Choroid plexus epithelial cell (primary cell): ENCODE data around the gene TEP1.
"Not testable (repeated sequence)": the region's sequence is repeated elsewhere in the genome, so short reads cannot be mapped to it uniquely, and the experiment has no call there.

Experiments
- DNase-seq: peaks from one replicate; pipeline ENCODE4 v3.0.0-alpha.2; 2010; ENCODE audit warnings: low read depth
- H3K4me3 ChIP-seq: 2 replicates; pipeline ENCODE4 v1.5.1; 2011; ENCODE audit warnings: low read depth, mild to moderate bottlenecking, control low read depth, low read length, moderate library complexity
- TF ChIP-seq, protein P1 (sequence below): conservative IDR thresholded peaks from 2 replicates; pipeline ENCODE4 v1.5.1; 2011; ENCODE audit warnings: low read depth, mild to moderate bottlenecking, control low read depth, inconsistent platforms, low read length, moderate library complexity

Gene TEP1

DNA sequence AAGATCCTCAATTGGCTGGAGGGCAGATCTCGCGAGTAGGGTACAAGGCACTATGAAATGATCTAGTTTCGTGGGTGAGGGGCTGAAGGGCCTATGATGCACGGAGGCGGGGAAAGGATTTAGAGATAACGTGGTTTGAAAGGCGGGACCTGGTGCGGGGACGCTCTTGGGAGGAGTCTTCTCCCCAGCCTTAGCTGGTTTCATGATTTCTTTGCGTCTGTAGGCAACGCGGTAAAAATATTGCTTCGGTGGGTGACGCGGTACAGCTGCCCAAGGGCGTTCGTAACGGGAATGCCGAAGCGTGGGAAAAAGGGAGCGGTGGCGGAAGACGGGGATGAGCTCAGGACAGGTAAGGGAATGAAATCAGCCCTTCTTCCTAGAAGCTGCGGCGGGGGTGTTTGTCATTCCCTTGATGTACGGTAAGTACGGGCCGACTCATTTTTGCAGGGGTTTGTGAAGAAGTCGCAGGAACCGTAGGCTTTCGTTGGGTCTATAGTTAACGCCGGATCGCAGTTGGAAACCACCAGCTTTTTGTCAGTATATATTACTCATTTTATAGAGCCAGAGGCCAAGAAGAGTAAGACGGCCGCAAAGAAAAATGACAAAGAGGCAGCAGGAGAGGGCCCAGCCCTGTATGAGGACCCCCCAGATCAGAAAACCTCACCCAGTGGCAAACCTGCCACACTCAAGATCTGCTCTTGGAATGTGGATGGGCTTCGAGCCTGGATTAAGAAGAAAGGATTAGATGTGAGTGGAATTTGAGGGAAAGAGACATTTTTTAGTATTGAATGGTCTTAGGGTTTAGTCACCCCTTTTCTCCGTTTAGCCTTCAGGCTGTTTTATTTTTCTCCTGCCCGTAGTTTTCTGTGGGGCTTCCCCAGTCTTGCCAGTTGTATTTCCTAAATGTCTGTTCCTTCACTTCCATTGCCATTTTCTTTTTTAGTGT lies 42.3 kb upstream of the TEP1 start:
- peak overlapping the region; percentile 84 for H3K4me3 ChIP-seq
- DNase-seq: peak; percentile 95
- TF ChIP-seq, protein P1, sequence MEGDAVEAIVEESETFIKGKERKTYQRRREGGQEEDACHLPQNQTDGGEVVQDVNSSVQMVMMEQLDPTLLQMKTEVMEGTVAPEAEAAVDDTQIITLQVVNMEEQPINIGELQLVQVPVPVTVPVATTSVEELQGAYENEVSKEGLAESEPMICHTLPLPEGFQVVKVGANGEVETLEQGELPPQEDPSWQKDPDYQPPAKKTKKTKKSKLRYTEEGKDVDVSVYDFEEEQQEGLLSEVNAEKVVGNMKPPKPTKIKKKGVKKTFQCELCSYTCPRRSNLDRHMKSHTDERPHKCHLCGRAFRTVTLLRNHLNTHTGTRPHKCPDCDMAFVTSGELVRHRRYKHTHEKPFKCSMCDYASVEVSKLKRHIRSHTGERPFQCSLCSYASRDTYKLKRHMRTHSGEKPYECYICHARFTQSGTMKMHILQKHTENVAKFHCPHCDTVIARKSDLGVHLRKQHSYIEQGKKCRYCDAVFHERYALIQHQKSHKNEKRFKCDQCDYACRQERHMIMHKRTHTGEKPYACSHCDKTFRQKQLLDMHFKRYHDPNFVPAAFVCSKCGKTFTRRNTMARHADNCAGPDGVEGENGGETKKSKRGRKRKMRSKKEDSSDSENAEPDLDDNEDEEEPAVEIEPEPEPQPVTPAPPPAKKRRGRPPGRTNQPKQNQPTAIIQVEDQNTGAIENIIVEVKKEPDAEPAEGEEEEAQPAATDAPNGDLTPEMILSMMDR: no peak

DNA sequence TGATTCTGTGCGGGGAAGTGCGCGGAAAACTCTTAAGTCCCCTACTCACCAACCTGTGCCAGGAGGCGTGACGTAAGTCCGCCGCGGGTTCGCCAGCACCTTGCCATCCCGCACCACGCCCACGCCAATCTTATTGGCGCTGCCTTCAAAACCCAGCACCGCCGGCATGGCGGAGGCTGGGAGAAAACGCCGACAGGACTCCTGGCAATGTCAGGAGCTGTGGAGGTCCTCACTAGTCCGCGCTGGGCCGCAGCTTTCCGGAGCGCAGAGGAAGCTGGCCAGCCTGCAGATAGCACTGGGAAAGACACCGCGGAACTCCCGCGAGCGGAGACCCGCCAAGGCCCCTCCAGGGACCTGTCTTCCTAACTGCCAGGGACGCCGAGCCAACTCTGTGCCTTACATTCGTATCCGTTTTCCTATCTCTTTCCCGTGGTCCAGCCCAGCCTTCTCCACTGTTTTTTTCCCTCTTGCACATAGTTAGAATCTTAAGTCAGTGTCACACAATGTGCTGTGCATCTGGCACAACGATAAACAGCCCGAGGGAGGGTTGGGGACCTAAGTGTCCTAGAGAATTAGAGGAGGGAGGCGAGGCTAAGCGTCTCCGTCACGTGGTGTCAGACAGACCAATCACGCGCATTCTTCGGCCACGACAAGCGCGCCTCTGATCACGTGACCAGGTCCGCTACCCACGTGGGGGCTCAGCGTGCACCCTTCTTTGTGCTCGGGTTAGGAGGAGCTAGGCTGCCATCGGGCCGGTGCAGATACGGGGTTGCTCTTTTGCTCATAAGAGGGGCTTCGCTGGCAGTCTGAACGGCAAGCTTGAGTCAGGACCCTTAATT lies 41.4 kb upstream of the TEP1 start, which contains the start of the genes APEX1 and OSGEP:
Gene APEX1 (plus strand): TSS at position 711 of the 839 bp plus-strand sequence. CDS start 420 bp downstream, outside the sequence.
Gene OSGEP (minus strand): TSS at position 297 of the 839 bp plus-strand sequence. CDS start 129 bp downstream, at position 168.
- TF ChIP-seq, protein P1: no peak
- peak within 1 kb of the TSS; percentile 84 for H3K4me3 ChIP-seq
- DNase-seq: peak; percentile 100

DNA sequence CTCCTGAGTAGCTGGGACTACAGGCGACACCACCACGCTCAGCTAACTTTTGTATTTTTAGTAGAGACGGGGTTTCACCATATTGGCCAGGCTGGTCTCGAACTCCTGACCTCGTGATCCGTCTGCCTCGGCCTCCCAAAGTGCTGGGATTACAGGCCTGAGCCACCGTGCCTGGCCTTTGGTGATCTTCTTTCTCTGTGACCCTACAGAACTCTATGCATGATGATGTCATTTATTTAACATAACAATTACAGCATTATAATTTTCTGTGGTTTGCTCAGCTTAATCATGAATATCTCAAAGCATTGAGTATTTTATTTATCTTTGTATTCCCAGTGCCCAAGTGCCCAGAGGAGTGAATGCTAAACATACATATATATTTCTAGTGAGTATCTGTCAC lies 39.5 kb upstream of the TEP1 start:
- DNase-seq, H3K4me3 ChIP-seq: not testable (repeated sequence)

- H3K4me3 ChIP-seq: no peak overlapping the region
- TF ChIP-seq, protein P1: no peak
- DNase-seq: no peak
Measured at GRCh38 chr14:20446889-20447288, 33.6 kb upstream of the TEP1 start.

DNA sequence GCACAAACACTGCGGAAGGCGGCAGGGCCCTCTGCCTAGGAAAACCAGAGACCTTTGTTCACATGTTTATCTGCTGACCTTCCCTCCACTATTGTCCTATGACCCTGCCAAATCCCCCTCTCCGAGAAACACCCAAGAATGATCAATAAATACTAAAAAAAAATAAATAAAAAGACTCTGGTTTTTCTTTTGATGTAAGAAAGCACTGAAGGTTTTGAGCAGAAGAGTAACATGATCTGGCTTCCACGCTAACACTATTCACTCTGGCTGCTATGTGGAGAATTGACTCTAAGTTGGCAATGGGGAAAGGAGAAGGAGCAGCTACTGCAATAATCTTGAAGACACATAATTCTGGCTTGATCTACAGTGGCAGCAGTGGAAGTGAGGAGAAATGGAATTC lies 30.3 kb upstream of the TEP1 start:
- DNase-seq, H3K4me3 ChIP-seq: not testable (repeated sequence)

GRCh38 chr14:20441461-20441860 lies 28.2 kb upstream of the TEP1 start:
- H3K4me3 ChIP-seq: no peak overlapping the region
- TF ChIP-seq, protein P1: no peak

GRCh38 chr14:20440882-20441281 lies 27.6 kb upstream of the TEP1 start:
- peak; percentile 48 for DNase-seq
- TF ChIP-seq, protein P1: no peak
- H3K4me3 ChIP-seq: no peak overlapping the region

More at GRCh38 chr14:20441461-20441860, 28.2 kb upstream of the TEP1 start:
- no peak for DNase-seq
